HepG2 (cell line): ENCODE measurements around the gene LZTR1. TPM values are rescaled to one million over a fixed set of nuclear protein-coding genes. Genes with fewer than 3 reads are reported as not detected.

Experiments used
- CC2D1A ChIP-seq: sonication (generic); formaldehyde crosslinking; IDR thresholded peaks from 2 replicates; pipeline ENCODE4 v1.8.1; 2023; ENCODE audit warnings: mild to moderate bottlenecking, missing genetic modification reagents
- CTCF ChIP-seq: sonication (generic); formaldehyde crosslinking; IDR thresholded peaks from 2 replicates; pipeline ENCODE4 v1.5.0; 2020; ENCODE audit warnings: mild to moderate bottlenecking, missing genetic modification reagents, moderate library complexity
- DNMT1 ChIP-seq: sonication (generic); formaldehyde crosslinking; IDR thresholded peaks from 2 replicates; pipeline ENCODE4 v1.5.1; 2020; ENCODE audit warnings: mild to moderate bottlenecking, missing genetic modification reagents
- FLYWCH1 ChIP-seq: sonication (generic); formaldehyde crosslinking; IDR thresholded peaks from 2 replicates; pipeline ENCODE4 v1.8.1; 2023; ENCODE audit warnings: mild to moderate bottlenecking, missing genetic modification reagents
- HNRNPLL ChIP-seq: fragments of 200-400 bp; formaldehyde crosslinking; IDR thresholded peaks from 2 replicates; pipeline ENCODE4 v1.6.1; 2017; ENCODE audit warnings: mild to moderate bottlenecking, low read depth, low read length; ENCODE audit not compliant: poor library complexity, severe bottlenecking
- IKZF5 ChIP-seq: IDR thresholded peaks from 2 replicates; pipeline ENCODE4 v1.6.1; 2018; ENCODE audit warnings: missing genetic modification reagents, mild to moderate bottlenecking, missing compliant biosample characterization
- KMT2A ChIP-seq: sonication (generic); formaldehyde crosslinking; IDR thresholded peaks from 2 replicates; pipeline ENCODE4 v1.4.0; 2020; ENCODE audit warnings: missing genetic modification reagents
- POLR2G ChIP-seq: fragments of 200-400 bp; formaldehyde crosslinking; IDR thresholded peaks from 2 replicates; pipeline ENCODE4 v1.6.1; 2018; ENCODE audit warnings: mild to moderate bottlenecking, low read depth, low read length, moderate library complexity
- PREB ChIP-seq: sonication (generic); formaldehyde crosslinking; IDR thresholded peaks from 2 replicates; pipeline ENCODE4 v1.4.0; 2020; ENCODE audit warnings: missing genetic modification reagents
- PRPF4 ChIP-seq: fragments of 200-400 bp; formaldehyde crosslinking; IDR thresholded peaks from 2 replicates; pipeline ENCODE4 v1.6.1; 2016; ENCODE audit warnings: low read length, low read depth; ENCODE audit not compliant: poor library complexity, severe bottlenecking
- SMYD3 ChIP-seq: sonication (generic); formaldehyde crosslinking; IDR thresholded peaks from 2 replicates; pipeline ENCODE4 v1.8.1; 2023; ENCODE audit warnings: mild to moderate bottlenecking, missing genetic modification reagents
- THAP7 ChIP-seq: sonication (generic); formaldehyde crosslinking; IDR thresholded peaks from 2 replicates; pipeline ENCODE4 v1.8.1; 2023; ENCODE audit warnings: mild to moderate bottlenecking, missing genetic modification reagents
- U2AF1 ChIP-seq: fragments of 200-400 bp; formaldehyde crosslinking; optimal IDR thresholded peaks from 2 replicates; pipeline ENCODE3; 2017; ENCODE audit warnings: mild to moderate bottlenecking, low read depth, low read length
- XBP1 ChIP-seq: sonication (generic); formaldehyde crosslinking; IDR thresholded peaks from 2 replicates; pipeline ENCODE4 v1.5.0; 2020; ENCODE audit warnings: missing genetic modification reagents
- ZIK1 ChIP-seq: sonication (generic); formaldehyde crosslinking; IDR thresholded peaks from 2 replicates; pipeline ENCODE4 v1.5.0; 2020; ENCODE audit warnings: mild to moderate bottlenecking, low read depth, missing genetic modification reagents, borderline replicate concordance
- ZKSCAN8 ChIP-seq: IDR thresholded peaks from 2 replicates; pipeline ENCODE4 v1.6.1; 2016; ENCODE audit warnings: borderline replicate concordance, missing genetic modification reagents, missing compliant biosample characterization
- ZMYM4 ChIP-seq: sonication (generic); formaldehyde crosslinking; IDR thresholded peaks from 2 replicates; pipeline ENCODE4 v1.8.1; 2023; ENCODE audit warnings: mild to moderate bottlenecking, missing genetic modification reagents
- ZNF296 ChIP-seq: sonication (generic); formaldehyde crosslinking; conservative IDR thresholded peaks from 2 replicates; pipeline ENCODE4 v1.5.0; 2020; ENCODE audit warnings: mild to moderate bottlenecking, missing genetic modification reagents
- ZNF326 ChIP-seq: sonication (generic); formaldehyde crosslinking; IDR thresholded peaks from 2 replicates; pipeline ENCODE4 v1.4.0; 2020; ENCODE audit warnings: missing genetic modification reagents, borderline replicate concordance
- ZNF329 ChIP-seq: sonication (generic); formaldehyde crosslinking; IDR thresholded peaks from 2 replicates; pipeline ENCODE4 v1.9.0; 2021; ENCODE audit warnings: low read depth, mild to moderate bottlenecking, missing genetic modification reagents
- ZNF432 ChIP-seq: sonication (generic); formaldehyde crosslinking; IDR thresholded peaks from 2 replicates; pipeline ENCODE4 v1.5.0; 2020; ENCODE audit warnings: missing genetic modification reagents, mild to moderate bottlenecking, borderline replicate concordance
- ZNF768 ChIP-seq: sonication (generic); formaldehyde crosslinking; IDR thresholded peaks from 2 replicates; pipeline ENCODE4 v1.4.0; 2020; ENCODE audit warnings: missing genetic modification reagents
- ZSCAN20 ChIP-seq: sonication (generic); formaldehyde crosslinking; IDR thresholded peaks from 2 replicates; pipeline ENCODE4 v1.4.0; 2020; ENCODE audit warnings: missing genetic modification reagents, mild to moderate bottlenecking, borderline replicate concordance
- ZSCAN21 ChIP-seq: sonication (generic); formaldehyde crosslinking; IDR thresholded peaks from 2 replicates; pipeline ENCODE4 v1.8.0; 2022; ENCODE audit warnings: mild to moderate bottlenecking, missing genetic modification reagents, moderate library complexity, borderline replicate concordance
- ZSCAN30 ChIP-seq: sonication (generic); formaldehyde crosslinking; IDR thresholded peaks from 2 replicates; pipeline ENCODE4 v1.5.0; 2020; ENCODE audit warnings: mild to moderate bottlenecking, missing genetic modification reagents
- ZSCAN9 ChIP-seq: IDR thresholded peaks from 2 replicates; pipeline ENCODE4 v1.6.1; 2016; ENCODE audit warnings: borderline replicate concordance
- polyA plus RNA-seq, 8 experiments: library from polyadenylated mRNA; depleted of rRNA in 3 of 8; stranded (reverse) in 7 of 8; unstranded in 1 of 8; fragments of >200 nt; fragmentation: Illumina TruSeq in 4 of 8; extraction: Trizol in 4 of 8; gene quantifications; 2 replicates each; pipeline versions ENCODE4 v1.2.1 to v1.2.3, GENCODE V29; 2011 to 2016; ENCODE audit warnings: low read depth in 4 of 8, missing spikeins in 1 of 8, mixed read lengths in 1 of 8; ENCODE audit not compliant: insufficient read depth in 1 of 8
- total RNA-seq, 5 experiments: library from RNA; depleted of rRNA; stranded (reverse); fragments of >200 nt; fragmentation: Illumina TruSeq; extraction: Trizol; gene quantifications; 2 replicates each; pipeline ENCODE4 v1.2.3, GENCODE V29; 2016; ENCODE audit warnings: low read depth in 1 of 5

Gene LZTR1
- total and polyA plus RNA-seq, 2 of the 13 experiments (the other 11 are each of a cell fraction or from before 2014, with no cell fraction given) = 21.8 to 22.4 TPM

GRCh38 chr22:20981787-20982562 is at the start of gene LZTR1 (continued):
- peak; percentile 77 for TF ChIP-seq ZMYM4 (CRISPR knock-in tag)
- TF ChIP-seq ZSCAN21 (CRISPR knock-in tag) = peak; percentile 87; the same call in 1 of the 2 replicates
- TF ChIP-seq ZNF296 (CRISPR knock-in tag) = no peak
- no peak for TF ChIP-seq FLYWCH1
- TF ChIP-seq IKZF5 = peak; percentile 64
- peak; percentile 78; the same call in 1 of the 2 replicates for TF ChIP-seq ZSCAN9
- TF ChIP-seq KMT2A (CRISPR knock-in tag) = peak; percentile 83
- 0 out of 2 replicates have a peak, but pooled peaks have one; percentile 32 for TF ChIP-seq PREB (CRISPR knock-in tag)
- peak; percentile 95 for TF ChIP-seq THAP7 (CRISPR knock-in tag)
- peak; percentile 83 for TF ChIP-seq ZNF326 (CRISPR knock-in tag)
- no peak for TF ChIP-seq CC2D1A
- TF ChIP-seq ZNF329 (CRISPR knock-in tag) = no peak; the same call in 1 of the 2 replicates
- peak; percentile 78 for TF ChIP-seq CTCF (CRISPR knock-in tag)
- no peak for TF ChIP-seq PRPF4
- no peak; the same call in 1 of the 2 replicates for TF ChIP-seq ZSCAN30 (CRISPR knock-in tag)
- TF ChIP-seq U2AF1 = peak; percentile 78
- peak; percentile 85; the same call in 1 of the 2 replicates for TF ChIP-seq SMYD3 (CRISPR knock-in tag)
- no peak; the same call in 1 of the 2 replicates for TF ChIP-seq ZNF768 (CRISPR knock-in tag)
- peak; percentile 91 for TF ChIP-seq ZSCAN20
- no peak for TF ChIP-seq DNMT1
- TF ChIP-seq HNRNPLL = peak; percentile 94
- 0 out of 2 replicates have a peak, but pooled peaks have one; percentile 35 for TF ChIP-seq XBP1 (CRISPR knock-in tag)
- TF ChIP-seq POLR2G = peak; percentile 95
- TF ChIP-seq ZKSCAN8 (CRISPR knock-in tag) = no peak; the same call in 1 of the 2 replicates
- no peak for TF ChIP-seq ZNF432
- TF ChIP-seq ZIK1 = peak; percentile 87; the same call in 1 of the 2 replicates
